8988T (cell line): ENCODE measurements around the gene ZNF69.
"Not testable (repeated sequence)": the region's sequence is repeated elsewhere in the genome, so short reads cannot be mapped to it uniquely, and the experiment has no call there.

Experiments used
- DNase-seq: peaks from one replicate; pipeline ENCODE4 v3.0.0; 2011

ZNF69 gene

GRCh38 chr19:11887611-11888531 lies at the start of gene ZNF69:
TSS of gene ZNF69 (plus strand) at chr19:11887782. CDS start at chr19:11887924, 142 bp downstream.
- peak; percentile 44 for DNase-seq

- no peak for DNase-seq
Measured at GRCh38 chr19:11843722-11844121, 43.9 kb upstream of the ZNF69 start.

GRCh38 chr19:11847615-11848014 lies 40.0 kb upstream of the ZNF69 start:
- DNase-seq, result not testable (repeated sequence)

- DNase-seq, result no peak
Measured at GRCh38 chr19:11848200-11848593, 39.4 kb upstream of the ZNF69 start.

- DNase-seq, result peak; percentile 48
Measured at GRCh38 chr19:11848594-11849469, 38.8 kb upstream of the ZNF69 start, which contains the start of gene ZNF439. TSS of gene ZNF439 (plus strand) at chr19:11848726. CDS start at chr19:11848868, 142 bp downstream.

GRCh38 chr19:11850289-11850688 lies 37.3 kb upstream of the ZNF69 start:
- DNase-seq, result not testable (repeated sequence)

GRCh38 chr19:11853358-11853757 lies 34.2 kb upstream of the ZNF69 start:
- DNase-seq, result no peak

GRCh38 chr19:11856596-11857250 lies 30.9 kb upstream of the ZNF69 start:
- no peak for DNase-seq

GRCh38 chr19:11860721-11861120 lies 26.9 kb upstream of the ZNF69 start:
- no peak for DNase-seq

- DNase-seq, result no peak
Measured at GRCh38 chr19:11861301-11861700, 26.3 kb upstream of the ZNF69 start.

- not testable (repeated sequence) for DNase-seq
Measured at GRCh38 chr19:11867766-11868165, 19.8 kb upstream of the ZNF69 start.

GRCh38 chr19:11868188-11868587 lies 19.4 kb upstream of the ZNF69 start:
- no peak for DNase-seq

GRCh38 chr19:11872624-11873023 lies 15.0 kb upstream of the ZNF69 start:
- DNase-seq, result no peak

GRCh38 chr19:11873762-11874161 lies 13.8 kb upstream of the ZNF69 start:
- DNase-seq, result no peak

GRCh38 chr19:11879687-11880266 lies 7.8 kb upstream of the ZNF69 start:
- not testable (repeated sequence) for DNase-seq

GRCh38 chr19:11880598-11880997 lies 7.0 kb upstream of the ZNF69 start:
- no peak for DNase-seq

- DNase-seq, result peak; percentile 29
Measured at GRCh38 chr19:11881151-11881800, 6.3 kb upstream of the ZNF69 start.

GRCh38 chr19:11882606-11883005 lies 5.0 kb upstream of the ZNF69 start:
- DNase-seq, result no peak

GRCh38 chr19:11887234-11887610 lies 360 bp upstream of the ZNF69 start:
- DNase-seq, result no peak

- DNase-seq, result not testable (repeated sequence)
Measured at GRCh38 chr19:11889901-11890300, 2.3 kb downstream of the ZNF69 start.

- DNase-seq, result no peak
Measured at GRCh38 chr19:11890634-11891033, 3.1 kb downstream of the ZNF69 start.

GRCh38 chr19:11894851-11895250 lies 7.3 kb downstream of the ZNF69 start:
- no peak for DNase-seq
